Dendritic cell treated with granulocyte-macrophage colony-stimulating factor and Interleukin-4, amounts not matched to agents 40 ng/mL and 50 ng/mL, for 4 days (primary cell): ENCODE data around the gene NODAL.

Experiments
- H3K27ac Mint-ChIP-seq: one replicate; pipeline ENCODE4 v1.8.0; 2022; ENCODE audit warnings: mild to moderate bottlenecking, mixed read lengths
- H3K27me3 Mint-ChIP-seq: one replicate; pipeline ENCODE4 v1.8.0; 2022; ENCODE audit warnings: mild to moderate bottlenecking, mixed read lengths
- H3K36me3 Mint-ChIP-seq: one replicate; pipeline ENCODE4 v1.8.0; 2022; ENCODE audit warnings: low read depth, mixed read lengths
- H3K4me1 Mint-ChIP-seq: one replicate; pipeline ENCODE4 v1.8.0; 2022; ENCODE audit warnings: low read depth, mixed read lengths
- H3K4me3 Mint-ChIP-seq: one replicate; pipeline ENCODE4 v1.8.0; 2022; ENCODE audit warnings: mild to moderate bottlenecking, moderate library complexity, mixed read lengths
- H3K9me3 Mint-ChIP-seq: one replicate; pipeline ENCODE4 v1.8.0; 2022; ENCODE audit warnings: mixed read lengths
- intact Hi-C: fragments of 100-400 bp; cut with micrococcal nuclease; formaldehyde crosslinking; loops from one replicate; pipeline ENCODE4 v1.15.0; 2022

Gene NODAL

GRCh38 chr10:70404036-70404786 lies 37.3 kb downstream of the NODAL start, which contains the start of gene EIF4EBP2:
Gene EIF4EBP2 (plus strand): TSS chr10:70404145. CDS start chr10:70404402, 257 bp downstream.
- Mint-ChIP-seq H3K4me3 (peak within 1 kb of the TSS; percentile 97), H3K36me3 (peaks cover 15% of the 10 kb centered on the region), H3K27me3 (no peaks in the 10 kb centered on the region), H3K9me3 (no peaks in the 10 kb centered on the region), H3K27ac (peak within 1 kb of the TSS; percentile 95), H3K4me1 (peaks cover 40% of the 10 kb centered on the region)
- intact Hi-C loops: loop anchor here (1.0 kb wide), 1 partner anchor 22 kb away; the partner anchor contains the start of gene LRRC20

DNA sequence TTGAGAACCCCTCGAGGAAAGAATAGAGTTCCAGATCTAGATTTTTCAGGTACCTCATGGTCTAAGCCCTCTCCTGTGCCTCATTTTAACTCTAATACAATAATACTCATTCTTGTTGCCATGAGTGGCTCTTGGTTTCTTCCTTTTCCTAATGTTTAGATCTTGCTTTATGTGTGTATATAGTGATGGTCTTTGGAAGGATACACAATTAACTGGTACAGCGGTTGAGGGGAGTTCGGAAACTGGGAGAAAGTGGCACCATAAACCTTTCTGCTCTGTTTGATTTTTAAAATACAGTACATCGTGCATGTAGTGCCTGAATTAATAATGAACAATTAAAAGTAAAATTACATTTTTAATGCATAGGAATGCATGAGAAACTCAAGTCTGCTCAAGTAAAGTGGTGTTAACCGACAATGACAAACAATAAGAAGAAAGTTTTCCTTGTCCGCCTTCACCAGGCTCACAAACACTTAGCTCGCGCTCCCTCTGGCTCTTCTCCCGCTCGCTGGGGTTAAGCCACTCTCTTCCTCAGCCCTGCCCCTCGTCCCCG lies 37.9 kb downstream of the NODAL start:
- Mint-ChIP-seq H3K36me3 (peaks cover 15% of the 10 kb centered on the region), H3K9me3 (no peaks in the 10 kb centered on the region), H3K4me1 (peaks cover 34% of the 10 kb centered on the region), H3K27ac (peak overlapping the region; percentile 95), H3K27me3 (no peaks in the 10 kb centered on the region), H3K4me3 (peak overlapping the region; percentile 97)
- intact Hi-C loops: loop anchor here (1.0 kb wide), 1 partner anchor 21 kb away; the partner anchor contains the start of gene LRRC20

- H3K27me3 Mint-ChIP-seq: no peaks in the 10 kb centered on the region
- no peaks in the 10 kb centered on the region for H3K9me3 Mint-ChIP-seq
- peaks cover 5% of the 10 kb centered on the region for H3K4me1 Mint-ChIP-seq
- no peak overlapping the region for H3K4me3 Mint-ChIP-seq
- H3K36me3 Mint-ChIP-seq: no peaks in the 10 kb centered on the region
- intact Hi-C loops: no loop called here
- H3K27ac Mint-ChIP-seq: no peak overlapping the region
Measured at GRCh38 chr10:70399177-70399576, 42.3 kb downstream of the NODAL start.

- no peaks in the 10 kb centered on the region for H3K9me3 Mint-ChIP-seq
- H3K4me1 Mint-ChIP-seq: peaks cover 6% of the 10 kb centered on the region
- H3K36me3 Mint-ChIP-seq: no peaks in the 10 kb centered on the region
- H3K27ac Mint-ChIP-seq: no peak overlapping the region
- intact Hi-C loops: no loop called here
- H3K27me3 Mint-ChIP-seq: peaks cover 7% of the 10 kb centered on the region
- no peak overlapping the region for H3K4me3 Mint-ChIP-seq
Measured at GRCh38 chr10:70396140-70396539, 45.3 kb downstream of the NODAL start.

GRCh38 chr10:70391654-70392053 lies 49.8 kb downstream of the NODAL start:
- Mint-ChIP-seq H3K27me3 (peaks cover 14% of the 10 kb centered on the region), H3K4me3 (no peak overlapping the region), H3K36me3 (no peaks in the 10 kb centered on the region), H3K4me1 (peaks cover 12% of the 10 kb centered on the region), H3K27ac (no peak overlapping the region), H3K9me3 (no peaks in the 10 kb centered on the region)
- intact Hi-C loops: no loop called here
